HepG2 (cell line): ENCODE results near the gene TMED5. TPM values are rescaled to one million over a fixed set of nuclear protein-coding genes. Genes with fewer than 3 reads are reported as not detected.

Source experiments
- ATAC-seq: fragments of 200-7000 bp; cut with Tn5 transposase; 3 replicates; pipeline ENCODE4 v1.9.1; 2020; ENCODE audit warnings: mild to moderate bottlenecking, moderate library complexity
- BruUV-seq: library from RNA; stranded (reverse); fragments of 400-500 nt; replicated peaks from 2 replicates; lab custom pipeline; 2021; lab: Mats Ljungman, UMichigan
- CTCF ChIA-PET: fragments of 300-600 bp; formaldehyde crosslinking; extraction: SDS; loops from one replicate; lab custom pipeline; 2021; ENCODE audit warnings: low total read pairs, inconsistent platforms, low intra/inter-chr PET ratio; lab: Yijun Ruan, JAX
- POLR2A ChIA-PET: fragments of 350-600 bp; sonication (Branson Sonifier 250); formaldehyde crosslinking; loops from one replicate; lab custom pipeline; 2020; ENCODE audit warnings: antibody characterized with exemption, inconsistent platforms; lab: Yijun Ruan, JAX
- DNase-seq: peaks from one replicate; pipeline ENCODE4 v3.0.0-alpha.2; 2015; ENCODE audit warnings: low spot score
- FAIRE-seq: peaks from 3 replicates; lab custom pipeline; 2011; peaks lifted over from hg19 to GRCh38; lab: Jason Lieb, UNC
- H2AFZ ChIP-seq: one replicate; pipeline ENCODE4 v1.6.1; 2011; ENCODE audit warnings: low read length, inconsistent platforms
- H3K27ac ChIP-seq: fragments of 300-600 bp; 3 replicates; pipeline ENCODE4 v1.8.0; 2011; ENCODE audit warnings: mixed run types, mild to moderate bottlenecking, mixed read lengths, low read length, inconsistent platforms; ENCODE audit not compliant: insufficient read depth; ENCODE audit errors: extremely low read length
- H3K27me3 ChIP-seq, 2 experiments: fragments of 200-600 bp in 1 of 2; 2 replicates in 1 of 2; 3 replicates in 1 of 2; pipeline versions ENCODE4 v1.6.0 to v1.8.0; 2011; ENCODE audit warnings: low read length in 2 of 2, mild to moderate bottlenecking in 2 of 2, moderate library complexity in 2 of 2, inconsistent platforms in 1 of 2; ENCODE audit not compliant: insufficient read depth in 2 of 2, control insufficient read depth in 1 of 2
- H3K36me3 ChIP-seq, 2 experiments: fragments of 200-600 bp in 1 of 2; replicated peaks in 1 of 2; 2 replicates in 1 of 2; 3 replicates in 1 of 2; pipeline versions ENCODE4 v1.5.1 to v1.8.0; 2011; ENCODE audit warnings: low read length in 2 of 2, inconsistent platforms in 1 of 2; ENCODE audit not compliant: insufficient read depth in 2 of 2, control insufficient read depth in 1 of 2
- H3K4me1 ChIP-seq: 2 replicates; pipeline ENCODE4 v1.5.1; 2012; ENCODE audit warnings: low read length, inconsistent platforms; ENCODE audit not compliant: insufficient read depth
- H3K4me2 ChIP-seq: 2 replicates; pipeline ENCODE4 v1.6.0; 2011; ENCODE audit warnings: low read depth, low read length, inconsistent platforms
- H3K4me3 ChIP-seq, 3 experiments: fragments of 200-600 bp in 1 of 3; sonication (generic), shearing (Covaris generic) in 1 of 3; replicated peaks in 1 of 3; 2 replicates each; pipeline ENCODE4 v1.5.1; 2011 to 2016; ENCODE audit warnings: low read length in 3 of 3, inconsistent platforms in 2 of 3, low read depth in 2 of 3, mild to moderate bottlenecking in 2 of 3, control low read depth in 1 of 3, mixed read lengths in 1 of 3; ENCODE audit not compliant: insufficient read depth in 1 of 3
- H3K79me2 ChIP-seq: one replicate; pipeline ENCODE4 v1.6.1; 2011; ENCODE audit warnings: low read length, inconsistent platforms; ENCODE audit not compliant: insufficient read depth
- H3K9ac ChIP-seq: 2 replicates; pipeline ENCODE4 v1.6.0; 2011; ENCODE audit warnings: mild to moderate bottlenecking, low read depth, low read length, inconsistent platforms; ENCODE audit not compliant: insufficient read depth
- H3K9me3 ChIP-seq: 2 replicates; pipeline ENCODE4 v1.5.1; 2012; ENCODE audit warnings: mild to moderate bottlenecking, low read length
- H4K20me1 ChIP-seq: 2 replicates; pipeline ENCODE4 v1.6.0; 2011; ENCODE audit warnings: inconsistent platforms, mild to moderate bottlenecking, low read length, moderate library complexity; ENCODE audit not compliant: insufficient read depth
- ADNP ChIP-seq: sonication (generic); formaldehyde crosslinking; IDR thresholded peaks from 2 replicates; pipeline ENCODE4 v1.4.0; 2020; ENCODE audit warnings: missing genetic modification reagents
- ATAD3A ChIP-seq: sonication (generic); formaldehyde crosslinking; IDR thresholded peaks from 2 replicates; pipeline ENCODE4 v1.4.0; 2020; ENCODE audit warnings: missing genetic modification reagents
- PITX1 ChIP-seq: sonication (generic); formaldehyde crosslinking; IDR thresholded peaks from 2 replicates; pipeline ENCODE4 v1.5.1; 2020; ENCODE audit warnings: mild to moderate bottlenecking, missing genetic modification reagents
- RBM22 ChIP-seq: fragments of 200-400 bp; formaldehyde crosslinking; optimal IDR thresholded peaks from 2 replicates; pipeline ENCODE3; 2017; ENCODE audit warnings: mild to moderate bottlenecking, low read length, moderate library complexity
- RXRB ChIP-seq: IDR thresholded peaks from 2 replicates; pipeline ENCODE4 v1.6.1; 2016; ENCODE audit warnings: borderline replicate concordance, missing genetic modification reagents, missing compliant biosample characterization
- WGBS: methylation state at CpG from one replicate; pipeline ENCODE4 v1.1.6; 2017; ENCODE audit warnings: low lambda C conversion rate; 5-methylcytosine and 5-hydroxymethylcytosine counted together
- in situ Hi-C: cut with HindIII; loops from 2 replicates; pipeline ENCODE4 v1.10.0; 2017; ENCODE audit warnings: low pct_unique_long_range_greater_than_20kb; ENCODE audit not compliant: extremely low pct_ligation_motif_present
- intact Hi-C: fragments of 100-400 bp; cut with micrococcal nuclease; formaldehyde crosslinking; loops from one replicate; pipeline ENCODE4 v1.10.0; 2022; ENCODE audit not compliant: unreplicated experiment
- polyA plus RNA-seq, 8 experiments: library from polyadenylated mRNA; depleted of rRNA in 3 of 8; stranded (reverse) in 7 of 8; unstranded in 1 of 8; fragments of >200 nt; fragmentation: Illumina TruSeq in 4 of 8; extraction: Trizol in 4 of 8; gene quantifications; 2 replicates each; pipeline versions ENCODE4 v1.2.1 to v1.2.3, GENCODE V29; 2011 to 2016; ENCODE audit warnings: low read depth in 4 of 8, missing spikeins in 1 of 8, mixed read lengths in 1 of 8; ENCODE audit not compliant: insufficient read depth in 1 of 8
- total RNA-seq, 5 experiments: library from RNA; depleted of rRNA; stranded (reverse); fragments of >200 nt; fragmentation: Illumina TruSeq; extraction: Trizol; gene quantifications; 2 replicates each; pipeline ENCODE4 v1.2.3, GENCODE V29; 2016; ENCODE audit warnings: low read depth in 1 of 5

TMED5 gene
- total and polyA plus RNA-seq, 2 of the 13 experiments (the other 11 are each of a cell fraction or from before 2014, with no cell fraction given) = 58.1 to 99.0 TPM

DNA sequence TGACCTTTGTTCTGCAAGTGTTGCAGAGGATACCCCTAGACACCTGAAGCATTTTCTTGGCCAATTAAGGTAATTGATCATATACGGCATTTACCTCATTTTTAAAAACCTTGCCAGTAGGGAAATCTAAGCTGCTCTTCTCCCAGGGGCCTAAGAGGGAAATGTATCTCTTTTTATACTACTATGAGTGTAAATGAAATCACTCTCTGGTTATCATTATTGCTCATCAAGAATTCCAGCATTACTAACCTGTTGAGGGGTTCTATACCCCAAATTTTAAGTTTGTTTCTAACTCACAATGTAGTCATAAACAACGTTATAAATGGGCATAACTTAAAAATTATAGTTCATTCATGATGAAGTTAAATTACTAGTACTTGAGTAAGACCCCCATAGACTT lies 27.4 kb downstream of the TMED5 start:
- no TSS peak for BruUV-seq
- Histone ChIP-seq H3K4me3 (no peak overlapping the region), H3K27ac (no peak overlapping the region), H2AFZ (no peak overlapping the region), H3K4me2 (no peak overlapping the region), H4K20me1 (no peaks in the 10 kb centered on the region), H3K79me2 (no peaks in the 10 kb centered on the region), H3K27me3 (no peaks in the 10 kb centered on the region), H3K36me3 (peaks cover 11 to 36% of the 10 kb centered on the region in 2 experiments; a peak in 4 of 5 replicates), H3K9ac (no peak overlapping the region), H3K4me1 (no peaks in the 10 kb centered on the region), H3K9me3 (no peaks in the 10 kb centered on the region)
- 94% methylated on average over 2 of the region's 2 CpGs for WGBS
- CTCF ChIA-PET = no interaction called here
- TF ChIP-seq ADNP (no peak), RBM22 (peak; percentile 41), PITX1 (no peak), ATAD3A (CRISPR knock-in tag) (no peak)
- no peak for FAIRE-seq
- intact Hi-C loops = no loop called here
- in situ Hi-C loops = no loop called here
- no peak for DNase-seq
- ATAC-seq = no peak
- POLR2A ChIA-PET = no interaction called here

DNA sequence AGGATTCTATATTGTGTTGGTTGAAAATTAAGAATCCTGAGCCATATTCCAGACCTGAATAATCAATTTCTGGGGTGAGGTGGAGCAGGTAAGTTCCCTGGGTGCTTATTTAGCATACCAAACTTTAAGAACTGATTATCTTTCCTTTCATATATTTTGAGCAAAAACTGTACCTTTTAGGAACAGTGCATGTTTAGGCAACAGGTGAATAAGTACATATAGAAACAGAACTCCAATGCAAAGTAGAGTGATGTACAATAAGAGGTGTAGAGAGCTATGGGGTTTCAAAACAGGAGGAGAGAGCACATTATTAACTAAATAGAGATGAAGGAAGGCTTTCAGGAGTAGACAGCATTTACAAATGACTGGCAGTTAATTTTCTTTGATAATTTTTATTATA lies 28.7 kb downstream of the TMED5 start:
- Histone ChIP-seq H3K9me3 (no peaks in the 10 kb centered on the region), H2AFZ (no peak overlapping the region), H3K27ac (no peak overlapping the region), H4K20me1 (no peaks in the 10 kb centered on the region), H3K27me3 (no peaks in the 10 kb centered on the region), H3K9ac (no peak overlapping the region), H3K4me1 (no peaks in the 10 kb centered on the region), H3K79me2 (no peaks in the 10 kb centered on the region), H3K4me2 (no peak overlapping the region), H3K36me3 (peaks cover 9 to 30% of the 10 kb centered on the region in 2 experiments; a peak in 3 of 5 replicates), H3K4me3 (no peak overlapping the region)
- no TSS peak for BruUV-seq
- POLR2A ChIA-PET = no interaction called here
- ATAC-seq = no peak
- no peak for FAIRE-seq
- TF ChIP-seq RXRB = no peak
- no peak for DNase-seq
- CTCF ChIA-PET = no interaction called here
- intact Hi-C loops = no loop called here
- in situ Hi-C loops = no loop called here
